H1 (cell line): ENCODE measurements around the gene CCDC175.

Experiments used
- CBX5 ChIP-seq: fragments of 300-800, 300-1000 bp; sonication (generic); IDR thresholded peaks from 2 replicates; pipeline ENCODE4 v1.7.1; 2016; ENCODE audit warnings: antibody characterized with exemption, low read length, low read depth
- CHD1 ChIP-seq: IDR thresholded peaks from 2 replicates; pipeline ENCODE4 v1.6.1; 2012; ENCODE audit warnings: low read depth, low read length, improper control_type of control experiment
- CHD2 ChIP-seq: IDR thresholded peaks from 2 replicates; pipeline ENCODE4 v1.6.1; 2012; ENCODE audit warnings: low read length, improper control_type of control experiment
- CREB1 ChIP-seq: IDR thresholded peaks from 2 replicates; pipeline ENCODE4 v1.6.1; 2012; ENCODE audit warnings: inconsistent platforms
- CTCF ChIP-seq, 3 experiments: IDR thresholded peaks; 1 replicate in 2 of 3; 2 replicates in 1 of 3; pipeline versions ENCODE4 v1.5.1 to v1.6.1; 2011; ENCODE audit warnings: low read length in 3 of 3, mild to moderate bottlenecking in 3 of 3, inconsistent platforms in 2 of 3, low read depth in 1 of 3, moderate library complexity in 1 of 3; ENCODE audit not compliant: insufficient read depth in 1 of 3; ENCODE audit errors: control extremely low read depth in 1 of 3
- EZH2 ChIP-seq: fragments of 200-600 bp; sonication (generic); IDR thresholded peaks from 2 replicates; pipeline ENCODE4 v1.7.1; 2012; ENCODE audit warnings: low read depth, mild to moderate bottlenecking, moderate library complexity, low read length, inconsistent platforms; ENCODE audit not compliant: severe bottlenecking
- GABPA ChIP-seq: IDR thresholded peaks from 2 replicates; pipeline ENCODE4 v1.6.1; 2011; ENCODE audit warnings: mild to moderate bottlenecking, low read length, moderate library complexity, borderline replicate concordance; ENCODE audit not compliant: insufficient read depth
- HDAC2 ChIP-seq, 2 experiments: fragments of 300-600 bp in 1 of 2; sonication (generic) in 1 of 2; IDR thresholded peaks; 2 replicates each; pipeline ENCODE4 v1.6.1; 2011 to 2012; ENCODE audit warnings: low read depth in 2 of 2, low read length in 2 of 2, mild to moderate bottlenecking in 2 of 2, moderate library complexity in 2 of 2, borderline replicate concordance in 1 of 2, inconsistent platforms in 1 of 2
- TF ChIP-seq, protein P1 (sequence below): IDR thresholded peaks from 2 replicates; pipeline ENCODE4 v1.6.1; 2012; ENCODE audit warnings: inconsistent platforms

DNA sequence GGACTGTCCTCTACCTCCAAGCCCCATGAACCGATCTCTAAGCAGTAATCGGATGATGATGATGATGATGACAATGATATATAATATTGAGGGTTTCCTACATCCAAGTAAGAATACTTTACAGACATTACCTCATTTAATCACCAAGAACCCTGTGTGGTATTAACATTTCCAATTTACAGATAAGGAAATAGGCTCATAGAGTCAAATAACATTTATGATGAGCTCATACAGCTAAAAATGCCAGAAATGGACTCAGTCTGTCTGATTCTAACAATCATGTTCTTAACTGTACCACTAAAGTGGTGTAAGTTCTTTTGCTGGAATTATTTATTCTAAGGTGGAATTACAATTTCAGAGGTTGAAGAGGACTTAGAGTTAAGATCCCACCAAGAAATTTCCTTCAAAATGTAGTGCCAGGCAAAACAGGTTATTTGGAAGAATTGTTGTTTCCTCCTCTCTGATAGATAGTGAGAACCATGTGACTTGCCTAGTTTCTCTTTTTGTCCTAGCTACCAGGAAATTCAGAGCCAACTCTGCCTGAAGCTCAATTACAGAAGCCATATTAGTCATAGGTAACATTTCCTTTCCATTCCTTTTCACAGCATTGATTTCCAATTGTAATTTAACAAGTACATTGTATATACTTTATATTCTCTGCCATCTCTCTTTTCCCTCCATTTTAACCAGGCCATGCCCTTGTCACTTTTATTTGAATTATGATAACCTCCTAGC is 23.8 kb upstream of the CCDC175 start:
- TF ChIP-seq CTCF (IDR thresholded peaks at IDR 0.05; ENCODE audit: control extremely low read depth in 1 of 3, insufficient read depth in 1 of 3, low read depth in 1 of 3, low read length in 3 of 3) (no peak), HDAC2 (IDR thresholded peaks at IDR 0.05; ENCODE audit: borderline replicate concordance in 1 of 2, low read depth in 2 of 2, low read length in 2 of 2) (no peak), EZH2 (no peak), CHD2 (no peak), GABPA (no peak), CREB1 (no peak), CBX5 (no peak), CHD1 (no peak)
- TF ChIP-seq, protein P1, sequence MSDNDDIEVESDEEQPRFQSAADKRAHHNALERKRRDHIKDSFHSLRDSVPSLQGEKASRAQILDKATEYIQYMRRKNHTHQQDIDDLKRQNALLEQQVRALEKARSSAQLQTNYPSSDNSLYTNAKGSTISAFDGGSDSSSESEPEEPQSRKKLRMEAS: no peak
